HG02884 (cell line): ENCODE measurements around the gene SAMD8.

ENCODE experiments used
- ATAC-seq: cut with Tn5 transposase; IDR thresholded peaks from one replicate; pipeline ENCODE4 v1.9.1; 2021; ENCODE audit warnings: mild to moderate bottlenecking, moderate library complexity; ENCODE audit not compliant: unreplicated experiment

Gene SAMD8

GRCh38 chr10:75111365-75111906, at the start of gene SAMD8:
Gene SAMD8, plus strand, starts transcription at chr10:75111656. Its CDS starts 38,873 bp downstream, at chr10:75150529.
- ATAC-seq, result peak; percentile 80

- no peak for ATAC-seq
Observed at GRCh38 chr10:75061709-75062505, 49.5 kb upstream of the SAMD8 start.

- ATAC-seq, result no peak
Observed at GRCh38 chr10:75062506-75063299, 48.8 kb upstream of the SAMD8 start.

GRCh38 chr10:75063461-75064230, 47.8 kb upstream of the SAMD8 start:
- no peak for ATAC-seq

GRCh38 chr10:75065076-75065475, 46.4 kb upstream of the SAMD8 start:
- no peak for ATAC-seq

GRCh38 chr10:75066271-75066670, 45.2 kb upstream of the SAMD8 start:
- no peak for ATAC-seq

GRCh38 chr10:75067272-75067671, 44.2 kb upstream of the SAMD8 start:
- no peak for ATAC-seq

- no peak for ATAC-seq
Observed at GRCh38 chr10:75068523-75068922, 42.9 kb upstream of the SAMD8 start.

GRCh38 chr10:75070476-75070875, 41.0 kb upstream of the SAMD8 start:
- no peak for ATAC-seq

GRCh38 chr10:75070961-75071428, 40.5 kb upstream of the SAMD8 start:
- ATAC-seq, result no peak

- no peak for ATAC-seq
Observed at GRCh38 chr10:75071756-75072155, 39.7 kb upstream of the SAMD8 start.

- no peak for ATAC-seq
Observed at GRCh38 chr10:75072727-75073126, 38.7 kb upstream of the SAMD8 start.

- ATAC-seq, result no peak
Observed at GRCh38 chr10:75073442-75073841, 38.0 kb upstream of the SAMD8 start.

GRCh38 chr10:75074711-75075445, 36.6 kb upstream of the SAMD8 start:
- ATAC-seq, result no peak

GRCh38 chr10:75076348-75076747, 35.1 kb upstream of the SAMD8 start:
- no peak for ATAC-seq

- no peak for ATAC-seq
Observed at GRCh38 chr10:75079436-75080083, 31.9 kb upstream of the SAMD8 start.

- no peak for ATAC-seq
Observed at GRCh38 chr10:75080554-75080953, 30.9 kb upstream of the SAMD8 start.

GRCh38 chr10:75081379-75081778, 30.1 kb upstream of the SAMD8 start:
- no peak for ATAC-seq

- ATAC-seq, result no peak
Observed at GRCh38 chr10:75083972-75084833, 27.3 kb upstream of the SAMD8 start.
